Measurements from ENCODE around the gene MSANTD7.

Gene MSANTD7

DNA sequence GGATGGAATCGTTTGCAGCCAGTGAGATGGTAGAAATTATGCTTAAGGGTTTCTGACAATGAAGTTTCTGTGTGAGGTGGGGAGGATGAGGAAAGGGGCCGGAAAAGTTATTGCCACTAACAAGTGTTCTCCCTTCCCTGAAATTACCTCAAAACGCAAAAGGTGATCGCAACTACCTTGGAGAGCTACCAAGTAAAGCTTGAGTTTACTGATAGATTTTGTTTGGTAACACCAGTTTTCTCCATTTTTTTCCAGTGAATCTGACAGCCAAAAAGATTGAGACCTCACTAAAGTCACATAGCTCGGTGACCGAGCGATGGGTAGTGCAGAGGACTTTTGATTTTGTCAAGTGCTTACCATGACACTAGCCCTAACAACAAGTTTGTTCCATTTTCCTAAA lies 42.1 kb downstream of the MSANTD7 start:
- DNase-seq (ENCODE audit: low read depth, low spot score): no peak

DNA sequence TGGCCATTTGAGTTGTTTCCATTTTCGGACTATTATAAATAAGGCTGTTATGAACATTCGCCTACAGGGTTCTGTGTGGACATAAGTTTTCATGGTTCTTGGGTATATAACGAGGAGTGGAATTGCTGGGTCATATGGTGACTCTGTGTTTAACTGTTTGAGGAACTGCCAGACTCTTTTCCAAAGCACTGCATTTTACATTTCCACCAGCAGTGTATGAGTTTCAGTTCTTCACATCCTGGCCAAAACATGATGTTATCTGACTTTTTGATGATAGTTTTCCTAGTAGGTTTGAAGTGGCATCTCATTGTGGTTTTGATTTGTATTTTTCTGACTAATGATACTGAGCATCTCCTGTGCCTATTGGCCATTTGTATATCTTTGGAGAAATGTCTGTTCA lies 46.0 kb downstream of the MSANTD7 start:
- DNase-seq (ENCODE audit: low read depth, low spot score): no peak

Measured in smooth muscle cell of the brain vasculature (primary cell).